GM12873 (cell line): ENCODE results near the gene MAN2B2.

Source experiments
- CTCF ChIP-seq: IDR thresholded peaks from 2 replicates; pipeline ENCODE4 v1.5.1; 2012; ENCODE audit warnings: low read depth, mild to moderate bottlenecking, moderate library complexity, low read length, control low read depth; ENCODE audit not compliant: insufficient read depth; ENCODE audit errors: missing control alignments

Gene MAN2B2

DNA sequence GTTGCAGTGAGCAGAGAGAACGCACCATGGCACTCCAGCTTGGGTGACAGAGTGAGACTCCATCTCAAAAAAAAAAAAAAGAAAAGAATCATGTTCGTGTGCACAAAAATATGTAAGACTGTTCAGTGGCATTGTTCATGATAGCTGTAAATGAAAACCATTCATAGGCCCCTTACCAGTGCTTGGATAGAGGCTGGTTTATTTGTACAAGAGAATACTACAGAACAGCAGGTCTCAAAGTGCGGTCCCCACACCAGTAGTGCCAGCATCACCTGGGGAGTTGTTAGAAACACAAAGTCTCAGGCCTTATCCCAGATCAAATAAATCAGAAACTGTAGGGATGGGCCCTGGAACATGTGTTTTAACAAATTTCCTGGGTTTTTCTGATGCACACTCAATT, 52.8 kb downstream of the MAN2B2 start:
- TF ChIP-seq CTCF: no peak

GRCh38 chr4:6632125-6632524, 57.1 kb downstream of the MAN2B2 start:
- no peak for TF ChIP-seq CTCF

GRCh38 chr4:6633091-6633906, 58.3 kb downstream of the MAN2B2 start:
- TF ChIP-seq CTCF: no peak

GRCh38 chr4:6634746-6635145, 59.8 kb downstream of the MAN2B2 start:
- TF ChIP-seq CTCF: no peak

GRCh38 chr4:6639137-6639680, 64.2 kb downstream of the MAN2B2 start:
- TF ChIP-seq CTCF: no peak

DNA sequence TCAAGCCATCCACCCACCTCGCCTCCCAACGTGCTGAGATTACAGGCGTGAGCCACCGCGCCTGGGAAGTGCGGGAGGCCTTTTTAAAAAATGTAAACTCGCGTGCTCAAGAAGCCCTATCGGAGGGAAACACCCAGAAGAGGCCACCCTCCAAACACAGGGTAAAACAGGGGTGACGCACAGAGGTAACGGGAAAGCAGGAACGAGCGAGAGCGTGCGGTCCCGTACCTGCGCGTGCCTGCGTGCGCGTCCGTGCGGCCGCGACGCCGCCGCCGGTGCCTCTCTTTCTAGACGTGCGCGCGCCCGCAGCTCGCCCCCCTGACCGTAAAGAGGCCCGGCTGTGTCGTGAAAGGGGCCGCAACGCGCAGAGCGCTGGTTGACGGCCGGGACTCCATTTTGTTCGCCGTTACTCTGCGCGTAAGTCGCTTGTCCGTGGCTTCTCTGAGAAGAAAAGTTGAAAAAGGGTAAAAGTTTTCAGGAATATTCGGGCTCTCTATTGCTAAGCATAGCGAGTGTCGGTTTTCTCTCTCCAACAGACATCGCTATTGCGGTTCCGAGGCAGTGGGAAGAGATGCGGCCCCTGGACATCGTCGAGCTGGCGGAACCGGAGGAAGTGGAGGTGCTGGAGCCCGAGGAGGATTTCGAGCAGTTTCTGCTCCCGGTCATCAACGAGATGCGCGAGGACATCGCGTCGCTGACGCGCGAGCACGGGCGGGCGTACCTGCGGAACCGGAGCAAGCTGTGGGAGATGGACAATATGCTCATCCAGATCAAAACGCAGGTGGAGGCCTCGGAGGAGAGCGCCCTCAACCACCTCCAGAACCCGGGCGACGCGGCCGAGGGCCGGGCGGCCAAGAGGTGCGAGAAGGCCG, 65.5 kb downstream of the MAN2B2 start, which contains the start of gene MRFAP1:
Gene MRFAP1 (plus strand): TSS at position 394 of the 872 bp plus-strand sequence. CDS start 178 bp downstream, at position 572.
- TF ChIP-seq CTCF: no peak

DNA sequence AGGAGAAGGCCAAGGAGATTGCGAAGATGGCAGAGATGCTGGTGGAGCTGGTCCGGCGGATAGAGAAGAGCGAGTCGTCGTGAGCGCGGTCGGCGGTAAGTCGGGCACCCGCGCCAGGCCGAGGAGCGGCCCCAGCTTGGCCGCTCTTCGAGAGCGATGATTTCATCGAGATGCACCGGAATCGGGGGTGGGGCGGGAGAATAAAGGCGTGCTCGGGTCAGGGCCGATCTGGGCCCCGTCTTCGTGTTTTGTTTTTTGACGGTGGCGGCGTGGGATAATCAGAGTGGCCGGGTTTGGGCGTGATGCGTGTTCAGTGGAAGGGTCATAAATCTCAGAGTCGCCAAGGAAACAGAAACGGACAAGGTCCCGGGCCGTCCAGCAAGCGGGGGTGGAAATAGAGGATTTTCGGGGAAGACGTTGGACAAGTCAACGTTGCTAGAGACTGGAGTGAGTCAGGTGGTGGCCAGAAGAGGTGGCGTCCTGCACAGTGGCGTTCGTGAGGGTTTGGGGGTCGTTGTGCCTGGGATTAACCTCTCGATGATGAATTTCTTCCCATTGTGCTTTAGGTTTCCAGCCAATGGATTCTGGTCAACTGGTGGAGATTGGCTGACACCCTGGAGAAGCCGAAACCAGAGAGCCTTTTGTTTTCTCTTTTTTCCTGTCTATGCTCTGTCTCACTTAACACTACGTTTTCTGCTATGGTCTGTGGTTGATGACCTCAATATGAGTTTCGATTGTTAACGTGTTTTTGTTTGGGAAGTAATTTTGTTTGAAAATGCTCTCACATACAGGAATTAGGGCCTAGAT, 66.4 kb downstream of the MAN2B2 start:
- no peak for TF ChIP-seq CTCF
